ENCODE results near the gene MAML3.
A peak's percentile ranks its signal among the peaks of the same experiment; 100 is the strongest.

Gene MAML3

GRCh38 chr4:140154572-140154891 lies 548 bp upstream of the MAML3 start:
- no peak for DNase-seq

DNA sequence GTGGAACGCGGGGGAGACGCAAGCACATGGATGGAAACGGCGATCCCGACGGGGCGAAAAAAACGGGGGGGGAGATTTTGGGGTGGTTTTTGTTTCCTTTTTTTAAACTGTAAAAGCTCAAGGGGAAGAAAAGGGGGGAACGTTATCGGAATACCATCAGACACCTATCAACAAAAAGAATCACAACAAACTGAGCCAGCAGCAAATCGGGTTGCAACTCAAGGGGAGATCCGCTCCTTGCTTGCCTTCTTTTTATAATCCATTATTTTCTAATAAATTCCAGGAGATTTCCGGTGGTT lies 616 bp downstream of the MAML3 start:
- DNase-seq, result no peak

- no peak for DNase-seq
Measured at GRCh38 chr4:140152751-140153418, 1.1 kb downstream of the MAML3 start.

- DNase-seq, result no peak
Measured at GRCh38 chr4:140152013-140152703, 1.8 kb downstream of the MAML3 start.

DNA sequence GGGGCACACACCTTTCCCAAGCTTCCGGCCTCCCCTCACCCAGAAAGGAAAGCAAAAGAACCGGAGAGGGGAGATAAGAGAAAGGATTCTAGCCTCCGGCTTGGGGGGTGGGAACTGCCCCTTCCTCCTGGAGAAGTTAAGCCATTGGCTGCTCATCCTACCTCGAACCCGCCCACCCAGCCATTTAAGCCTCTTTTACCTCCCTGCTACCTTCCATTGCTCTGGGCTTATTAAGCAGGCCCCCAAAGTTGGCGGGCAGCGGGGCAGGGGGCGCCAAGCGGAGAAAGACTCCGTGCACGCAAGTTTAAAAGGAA lies 2.3 kb downstream of the MAML3 start:
- DNase-seq, result peak; percentile 26

- DNase-seq, result peak; percentile 47
Measured at GRCh38 chr4:140150886-140151698, 2.9 kb downstream of the MAML3 start.

DNA sequence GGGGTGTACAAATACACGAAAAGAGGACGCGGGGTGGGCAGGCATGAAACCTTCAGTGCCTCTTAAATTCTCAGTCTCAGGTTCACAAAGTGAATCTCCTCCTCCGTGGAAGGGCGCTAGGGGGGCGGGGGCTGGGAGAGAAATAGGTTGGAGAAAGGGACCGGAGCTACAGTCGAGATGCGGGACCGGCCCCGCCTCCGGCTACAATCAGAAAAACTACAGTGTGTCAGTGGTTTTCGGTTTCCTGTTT lies 3.4 kb downstream of the MAML3 start:
- DNase-seq, result no peak

DNA sequence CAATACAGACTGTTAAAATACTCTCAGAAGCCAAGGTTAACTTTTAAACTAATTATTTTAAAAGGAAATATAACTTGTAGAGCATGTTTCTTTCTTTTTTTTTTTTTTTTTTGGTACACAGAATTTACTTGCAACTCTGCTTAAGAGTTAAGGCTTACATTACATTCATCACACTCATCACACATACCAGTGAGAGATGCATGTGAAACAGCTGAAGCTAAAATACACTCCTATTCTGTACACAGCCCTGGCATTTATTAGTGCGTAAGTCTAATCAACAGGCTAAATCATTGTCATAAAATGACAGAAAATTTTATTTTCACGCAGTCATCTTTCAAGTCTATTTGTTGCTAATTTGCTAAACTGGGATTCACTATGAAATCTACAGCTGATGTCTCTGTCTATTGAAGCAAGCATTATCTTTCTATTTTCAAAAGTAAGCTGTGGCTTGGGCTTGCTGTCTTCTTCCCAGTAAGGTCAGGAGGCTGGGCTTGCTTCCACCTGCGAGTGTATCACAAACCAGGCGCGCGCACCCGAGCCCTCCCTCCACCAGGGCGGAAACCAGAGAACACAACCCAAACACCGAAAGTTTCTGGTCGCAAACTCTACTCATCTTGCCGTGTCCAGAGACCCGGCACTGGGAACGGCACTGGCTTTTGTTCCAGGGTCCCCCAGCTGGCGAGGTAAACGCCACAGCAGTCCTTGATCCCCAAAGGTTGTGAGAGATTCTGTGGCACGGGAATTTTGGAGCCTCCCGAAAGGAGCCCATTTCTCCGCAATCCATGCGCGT lies 3.9 kb downstream of the MAML3 start:
- DNase-seq, result no peak

DNA sequence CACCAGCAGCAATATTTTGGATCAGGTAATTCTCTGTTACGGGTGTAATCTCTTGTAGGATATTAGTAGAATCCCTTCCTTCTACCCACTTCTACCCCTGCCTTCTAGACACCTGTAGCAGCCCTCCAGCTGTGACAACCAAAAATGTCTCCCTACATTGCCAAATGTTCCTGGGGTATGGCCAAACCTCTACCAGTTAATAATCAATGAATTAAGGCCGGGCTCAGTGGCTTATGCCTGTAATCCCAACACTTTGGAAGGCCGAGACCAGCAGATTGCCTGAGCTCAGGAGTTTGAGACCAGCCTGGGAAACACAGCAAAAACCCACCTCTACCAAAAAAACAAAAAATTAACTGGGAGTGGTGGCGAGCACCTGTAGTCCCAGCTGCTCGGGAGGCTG lies 9.9 kb downstream of the MAML3 start:
- no peak for DNase-seq

- DNase-seq, result no peak
Measured at GRCh38 chr4:140141210-140141835, 12.7 kb downstream of the MAML3 start.

GRCh38 chr4:140140566-140140965 lies 13.4 kb downstream of the MAML3 start:
- DNase-seq, result no peak

GRCh38 chr4:140138428-140138827 lies 15.6 kb downstream of the MAML3 start:
- no peak for DNase-seq

DNA sequence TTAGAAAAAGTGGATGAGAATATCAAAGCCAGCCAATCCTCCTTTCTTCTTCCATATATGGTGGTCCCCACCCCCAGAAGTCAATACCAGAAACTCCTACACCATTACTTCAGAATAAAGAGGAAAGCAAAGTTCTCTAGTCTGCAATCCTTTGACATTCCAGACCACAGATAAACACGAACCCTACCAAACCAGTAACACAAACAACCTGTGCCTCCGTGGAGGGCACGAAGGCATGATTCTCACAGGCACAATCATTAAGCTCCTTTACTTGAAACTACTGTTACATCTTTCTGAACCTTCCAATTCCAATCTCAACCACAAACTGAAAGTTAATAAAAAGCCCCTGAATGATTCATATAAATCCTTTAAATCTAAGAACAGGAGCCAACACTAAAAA lies 16.3 kb downstream of the MAML3 start:
- no peak for DNase-seq

- no peak for DNase-seq
Measured at GRCh38 chr4:140136509-140136908, 17.5 kb downstream of the MAML3 start.

DNA sequence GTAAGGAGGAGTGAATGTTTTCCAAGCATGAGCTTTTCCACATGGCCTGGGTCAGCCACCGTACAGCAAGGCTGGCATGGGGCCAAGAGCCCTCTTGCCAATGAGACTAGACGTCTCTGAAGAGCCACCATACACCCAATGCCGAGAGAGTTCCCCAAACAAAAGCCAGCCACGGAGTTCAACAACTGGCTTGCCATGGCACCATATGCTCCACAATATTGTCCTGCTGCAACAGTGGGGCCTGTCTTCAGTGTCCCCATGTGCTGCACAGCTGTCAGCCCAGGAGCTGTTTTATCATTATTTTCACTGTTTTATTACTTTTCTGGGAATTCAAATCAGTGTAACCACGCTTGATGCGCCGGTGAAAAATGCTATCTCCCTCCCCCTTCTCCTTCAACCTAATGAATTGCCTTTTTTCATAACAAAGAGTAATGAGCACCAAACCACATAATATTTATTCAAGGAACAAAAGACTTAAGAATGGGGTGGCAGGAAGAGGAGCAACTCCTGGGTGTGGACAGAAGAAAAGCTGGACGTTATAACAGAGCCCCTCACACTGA lies 18.4 kb downstream of the MAML3 start:
- DNase-seq, result no peak

DNA sequence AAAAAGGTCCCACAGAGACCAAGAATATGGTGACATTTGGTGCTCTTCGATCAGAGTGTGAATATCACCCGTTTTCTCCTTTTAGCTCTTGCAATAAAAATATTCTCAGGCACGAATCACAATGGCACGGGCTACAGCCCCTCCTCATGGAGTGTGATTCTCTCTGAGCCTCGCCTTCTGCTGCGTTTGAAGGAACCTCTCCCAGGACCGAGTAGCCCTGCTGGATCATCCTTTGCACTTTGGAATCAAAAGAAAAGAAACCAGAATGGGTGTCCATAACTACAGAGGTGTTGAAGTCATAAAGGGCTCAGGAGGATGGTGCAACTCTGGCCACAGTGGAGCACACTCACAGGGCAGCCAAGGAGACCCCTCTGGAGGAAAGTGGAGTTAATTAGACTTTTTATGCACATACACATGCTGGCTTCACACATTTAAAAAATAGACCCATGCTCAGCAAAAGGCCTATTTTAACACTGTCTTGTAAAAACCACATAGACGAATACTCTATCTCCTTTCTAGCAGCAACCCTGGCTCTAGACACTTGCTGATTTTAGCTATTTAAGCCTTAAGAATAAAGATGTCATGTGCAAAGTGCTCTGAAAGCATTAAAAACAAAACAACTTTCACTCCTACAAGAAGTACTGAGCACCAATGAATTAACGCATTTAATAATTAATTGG lies 19.1 kb downstream of the MAML3 start:
- DNase-seq, result no peak

DNA sequence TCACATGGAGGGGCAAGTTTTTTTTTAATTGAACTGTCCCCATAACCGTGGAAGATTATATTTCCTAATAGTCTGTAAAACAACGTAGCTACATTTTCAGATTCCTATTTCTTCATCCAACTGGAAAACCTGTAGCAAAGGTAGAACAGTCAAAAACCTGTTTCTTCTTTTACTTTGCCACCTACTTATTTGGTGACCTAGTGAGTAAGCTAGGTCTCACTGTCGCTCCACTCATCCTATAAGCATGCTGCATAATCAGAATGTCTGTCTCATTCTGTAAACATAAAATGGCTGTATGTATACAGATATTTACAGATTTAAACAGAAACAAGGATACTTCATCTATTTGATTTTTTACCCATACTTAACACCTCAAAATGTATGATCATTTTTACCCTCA lies 20.4 kb downstream of the MAML3 start:
- no peak for DNase-seq

GRCh38 chr4:140131675-140132229 lies 22.2 kb downstream of the MAML3 start:
- no peak for DNase-seq

DNA sequence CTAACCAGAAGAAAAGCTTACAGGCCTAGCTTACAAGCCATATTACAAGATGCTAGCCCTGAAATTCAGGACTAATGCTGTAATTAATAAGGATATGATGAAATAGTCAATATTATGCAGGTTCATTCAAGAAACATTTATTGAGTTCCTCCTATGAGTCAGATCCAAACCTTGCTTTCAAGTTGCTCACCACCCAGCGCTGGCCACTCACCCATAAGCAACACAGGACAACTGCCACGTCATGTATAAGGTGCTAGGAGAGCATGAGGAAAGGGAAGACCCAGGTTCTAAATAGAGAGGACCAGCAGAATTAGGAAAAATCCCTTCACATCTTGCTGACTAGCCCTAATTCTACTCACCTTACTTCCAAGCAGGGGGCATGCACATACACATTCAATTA lies 23.3 kb downstream of the MAML3 start:
- no peak for DNase-seq

GRCh38 chr4:140127422-140127821 lies 26.6 kb downstream of the MAML3 start:
- DNase-seq, result no peak

GRCh38 chr4:140126261-140126660 lies 27.7 kb downstream of the MAML3 start:
- no peak for DNase-seq

DNA sequence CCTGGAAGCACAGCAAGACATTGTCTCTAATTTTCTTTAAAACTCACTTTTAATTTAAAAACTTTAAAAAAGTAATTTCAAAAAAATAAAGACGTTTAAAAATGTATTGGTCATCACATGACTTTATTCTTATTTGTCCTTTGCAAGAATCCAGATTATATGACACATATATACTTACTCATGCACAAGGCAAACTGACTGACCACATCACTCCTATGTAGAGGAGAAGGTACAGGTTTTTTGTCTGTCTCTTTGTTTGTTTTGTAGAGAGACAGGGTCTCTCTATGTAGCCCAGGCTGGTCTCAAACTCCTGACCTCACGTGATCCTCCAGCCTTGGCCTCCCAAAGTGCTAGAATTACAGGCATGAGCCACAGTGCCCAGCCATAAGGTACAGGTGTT lies 28.6 kb downstream of the MAML3 start:
- no peak for DNase-seq
